Measurements from ENCODE around the gene CETP.

GRCh38 chr16:57021757-57022156, 60.0 kb downstream of the CETP start:
- TF ChIP-seq FOXA1 (IDR thresholded peaks at IDR 0.05) = no peak
- no peak for TF ChIP-seq BHLHE40 (IDR thresholded peaks at IDR 0.05; ENCODE audit: borderline replicate concordance)
- TF ChIP-seq NFRKB (IDR thresholded peaks at IDR 0.05) = no peak
- TF ChIP-seq ELF4 (IDR thresholded peaks at IDR 0.05) = no peak
- TF ChIP-seq ARNT (IDR thresholded peaks at IDR 0.05) = no peak
- TF ChIP-seq FOXM1 (IDR thresholded peaks at IDR 0.05; ENCODE audit: borderline replicate concordance) = no peak
- no peak for TF ChIP-seq SP1 (IDR thresholded peaks at IDR 0.05)
- no peak for TF ChIP-seq HDGF (IDR thresholded peaks at IDR 0.05; ENCODE audit: borderline replicate concordance)
- no peak for TF ChIP-seq L3MBTL2 (conservative IDR thresholded peaks at IDR 0.05)

All from HEK293T (cell line).